ENCODE measurements around the gene ADAMTSL3.

ADAMTSL3 gene

GRCh38 chr15:83653639-83654378, at the start of gene ADAMTSL3:
Gene ADAMTSL3 (plus strand): TSS chr15:83654123. CDS start chr15:83655762, 1,639 bp downstream.
- DNase-seq, result no peak

GRCh38 chr15:83604549-83604948, 49.4 kb upstream of the ADAMTSL3 start:
- DNase-seq, result no peak

- DNase-seq, result no peak
Observed at GRCh38 chr15:83605111-83605945, 48.6 kb upstream of the ADAMTSL3 start.

- no peak for DNase-seq
Observed at GRCh38 chr15:83610132-83610531, 43.8 kb upstream of the ADAMTSL3 start.

GRCh38 chr15:83610901-83611685, 42.8 kb upstream of the ADAMTSL3 start:
- no peak for DNase-seq

- no peak for DNase-seq
Observed at GRCh38 chr15:83612226-83612625, 41.7 kb upstream of the ADAMTSL3 start.

GRCh38 chr15:83612898-83613635, 40.9 kb upstream of the ADAMTSL3 start:
- no peak for DNase-seq

GRCh38 chr15:83613714-83614113, 40.2 kb upstream of the ADAMTSL3 start:
- no peak for DNase-seq

- DNase-seq, result no peak
Observed at GRCh38 chr15:83616840-83617239, 37.1 kb upstream of the ADAMTSL3 start.

- DNase-seq, result no peak
Observed at GRCh38 chr15:83626171-83626802, 27.6 kb upstream of the ADAMTSL3 start.

GRCh38 chr15:83631534-83631933, 22.4 kb upstream of the ADAMTSL3 start:
- no peak for DNase-seq

GRCh38 chr15:83643201-83643600, 10.7 kb upstream of the ADAMTSL3 start:
- DNase-seq, result no peak

GRCh38 chr15:83644439-83644838, 9.5 kb upstream of the ADAMTSL3 start:
- no peak for DNase-seq

- no peak for DNase-seq
Observed at GRCh38 chr15:83650831-83651230, 3.1 kb upstream of the ADAMTSL3 start.

GRCh38 chr15:83651541-83651940, 2.4 kb upstream of the ADAMTSL3 start:
- DNase-seq, result no peak

- DNase-seq, result no peak
Observed at GRCh38 chr15:83652626-83653204, 1.2 kb upstream of the ADAMTSL3 start.

GRCh38 chr15:83653288-83653638, 660 bp upstream of the ADAMTSL3 start:
- DNase-seq, result no peak

GRCh38 chr15:83654379-83655236, 685 bp downstream of the ADAMTSL3 start:
- DNase-seq, result no peak

GRCh38 chr15:83655237-83655616, 1.3 kb downstream of the ADAMTSL3 start:
- DNase-seq, result no peak

- DNase-seq, result no peak
Observed at GRCh38 chr15:83656192-83656591, 2.3 kb downstream of the ADAMTSL3 start.

Data from DMS153 (cell line).